Muscle of arm (tissue), 12 donors: ENCODE data around the gene INTS11. TPM values are rescaled to one million over a fixed set of nuclear protein-coding genes. Genes with fewer than 3 reads are reported as not detected.

Source experiments
- DNase-seq: peaks from one replicate; pipeline ENCODE4 v3.0.0-alpha.2; 2013
- polyA plus RNA-seq, 12 donors: library from polyadenylated mRNA; unstranded; fragments of 120-200 nt; gene quantifications; one replicate each; pipeline ENCODE4 v1.2.1, GENCODE V29; 2013; ENCODE audit not compliant: insufficient read length in 12 of 12

INTS11 gene
- polyA plus RNA-seq, 12 donors: 60.1 to 138 (median 75.5) TPM; not detected in 1

- peak; percentile 77 for DNase-seq
Observed at GRCh38 chr1:1359664-1360468, 35.4 kb upstream of the INTS11 start.

- DNase-seq: peak; percentile 52
Observed at GRCh38 chr1:1359308-1359663, 34.8 kb upstream of the INTS11 start.

- peak; percentile 92 for DNase-seq
Observed at GRCh38 chr1:1358433-1359271, 34.2 kb upstream of the INTS11 start, which contains the start of gene MXRA8. Gene MXRA8 (minus strand): TSS chr1:1358555. CDS start chr1:1358504, 51 bp downstream.

- DNase-seq: no peak
Observed at GRCh38 chr1:1357871-1358432, 33.5 kb upstream of the INTS11 start.

- DNase-seq: no peak
Observed at GRCh38 chr1:1356796-1357401, 32.4 kb upstream of the INTS11 start.

GRCh38 chr1:1356166-1356795 is 31.8 kb upstream of the INTS11 start:
- DNase-seq: no peak

DNA sequence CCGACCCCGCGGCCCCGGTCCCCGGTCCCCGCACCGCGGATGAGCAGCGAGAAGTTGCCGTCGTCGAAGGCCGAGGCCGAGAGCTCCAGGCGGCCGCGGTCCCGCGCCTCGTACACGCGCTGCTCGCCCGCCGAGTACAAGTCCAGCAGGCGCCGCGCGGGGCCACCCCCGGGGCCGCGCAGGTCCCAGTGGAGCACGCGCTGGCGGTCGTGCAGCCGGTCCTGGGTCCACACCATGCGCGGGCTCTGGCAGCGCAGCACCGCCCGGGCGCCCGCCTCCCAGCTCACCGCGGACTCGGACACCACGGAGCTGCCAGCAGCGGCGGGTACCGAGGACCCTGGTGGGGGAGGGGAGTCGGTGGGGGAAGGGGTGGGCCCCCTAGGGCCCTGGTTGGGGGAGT is 31.0 kb upstream of the INTS11 start:
- DNase-seq: no peak

DNA sequence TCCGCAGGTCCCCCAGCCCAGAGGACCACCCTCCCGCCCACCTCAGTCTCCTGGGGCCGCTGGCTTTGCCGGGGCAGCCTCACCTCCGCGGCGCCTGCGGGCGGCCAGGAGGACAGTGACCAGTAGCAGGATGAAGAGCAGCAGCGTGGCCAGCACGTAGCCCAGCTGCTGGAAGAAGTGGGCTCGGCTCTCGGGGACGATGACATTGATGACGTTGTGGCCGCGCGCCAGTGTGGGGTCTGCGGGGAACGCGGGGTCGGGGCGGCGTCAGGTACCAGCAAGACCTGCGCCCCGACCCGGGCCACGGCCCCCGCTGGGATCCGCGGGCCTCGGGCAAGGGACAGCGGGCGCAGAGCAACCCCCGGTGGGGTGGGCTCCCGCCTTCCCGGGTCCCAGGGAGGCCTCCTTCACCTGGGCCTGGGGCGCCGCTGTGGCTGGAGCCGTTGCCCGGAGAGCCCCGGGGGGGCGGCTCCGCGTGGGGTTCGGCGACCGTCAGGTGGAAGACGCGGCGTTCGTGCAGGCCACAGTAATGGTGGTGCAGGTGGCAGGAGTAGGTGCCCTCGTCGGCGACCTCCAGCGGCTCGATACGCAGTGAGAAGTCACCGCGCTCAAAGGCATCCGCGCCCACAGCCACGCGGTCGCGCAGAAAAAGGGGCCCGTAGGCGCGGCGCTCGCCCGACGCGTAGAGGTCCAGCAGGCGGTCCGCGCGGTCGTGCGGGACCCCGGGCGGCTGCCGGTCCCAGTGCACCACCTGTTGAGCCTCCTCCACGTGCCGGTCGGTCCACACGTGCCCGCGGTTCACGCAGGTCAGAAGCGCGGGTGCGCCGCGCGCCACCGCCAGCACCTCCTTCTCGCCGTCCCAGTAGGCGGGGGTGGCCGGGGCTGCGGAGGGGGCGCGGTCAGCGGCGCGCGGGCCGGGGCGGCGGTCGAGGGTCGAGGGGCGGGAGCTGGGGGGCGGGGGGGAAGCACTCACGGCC is 30.1 kb upstream of the INTS11 start:
- no peak for DNase-seq

DNA sequence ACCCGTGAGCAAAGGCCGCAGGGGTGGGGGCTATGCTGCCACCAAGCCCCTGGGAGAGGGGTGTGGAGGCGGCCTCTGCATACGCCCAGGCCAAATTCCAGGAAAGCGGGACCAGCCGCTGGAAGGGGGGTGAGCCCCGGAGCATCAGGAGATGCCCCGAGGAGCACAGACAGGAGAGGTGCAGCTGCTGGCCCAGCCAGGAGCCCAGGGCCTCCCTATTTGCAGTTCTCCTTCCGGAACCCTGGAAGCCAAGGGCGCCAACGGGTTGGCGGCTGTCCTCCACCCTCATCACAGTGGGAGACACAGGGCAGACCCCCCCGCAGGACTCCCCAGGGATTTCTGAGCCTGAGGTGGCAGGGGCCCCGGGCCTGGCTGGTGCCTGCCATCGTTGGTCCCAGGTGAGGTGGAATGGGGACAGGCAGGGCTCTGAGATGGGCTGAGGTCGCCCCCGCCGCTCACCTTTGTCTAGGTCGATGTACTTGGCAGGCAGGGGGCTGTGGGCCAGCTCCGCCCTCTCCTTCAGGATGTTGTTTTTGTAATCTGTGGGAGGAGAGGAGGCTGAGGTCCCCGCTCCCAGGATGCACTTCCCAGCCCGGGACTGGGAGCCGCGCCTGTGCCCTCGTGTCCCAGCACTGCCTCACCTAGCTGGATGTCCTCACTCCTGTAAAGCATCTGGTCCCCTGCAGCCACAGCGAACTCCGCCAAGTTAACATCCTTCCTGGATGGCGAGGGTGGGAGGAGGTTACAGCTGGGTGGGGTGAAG is 29.1 kb upstream of the INTS11 start:
- no peak for DNase-seq

DNA sequence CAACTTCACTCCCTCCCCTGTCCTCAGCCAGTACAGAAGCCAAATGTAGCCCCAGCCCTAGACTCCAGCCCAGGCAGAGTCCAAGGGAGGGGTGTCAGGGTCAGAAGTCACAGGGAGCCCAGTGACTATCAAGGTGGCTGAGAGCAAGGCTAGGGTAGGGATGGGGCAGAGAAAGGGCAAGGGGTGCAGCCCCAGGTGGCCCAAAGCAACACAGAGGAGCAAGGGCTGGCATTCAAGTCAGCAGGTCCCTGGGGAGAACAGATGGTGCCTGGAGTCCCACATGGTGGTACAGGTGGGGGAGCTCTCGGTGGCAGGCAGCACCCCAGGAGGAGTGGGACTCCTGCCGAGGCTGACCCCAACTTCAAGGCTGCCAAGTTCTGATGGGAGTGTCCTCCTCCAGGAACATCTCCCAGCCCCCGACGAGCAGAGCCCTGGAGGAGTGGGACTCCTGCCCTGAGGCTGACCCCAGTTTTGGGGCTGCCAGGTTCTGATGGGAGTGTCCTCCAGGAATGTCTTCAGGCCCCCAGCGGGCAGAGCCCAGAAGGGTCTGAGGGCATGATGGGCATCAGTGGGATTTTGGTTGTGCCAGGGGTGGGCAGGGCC is 28.4 kb upstream of the INTS11 start:
- no peak for DNase-seq

GRCh38 chr1:1351511-1352427 is 27.3 kb upstream of the INTS11 start:
- DNase-seq: peak; percentile 69

GRCh38 chr1:1349256-1350012 is 25.0 kb upstream of the INTS11 start, which contains the start of gene DVL1:
Gene DVL1 (minus strand): TSS chr1:1349418. CDS start chr1:1349065, 353 bp downstream.
- DNase-seq: peak; percentile 61

GRCh38 chr1:1348420-1349255 is 24.2 kb upstream of the INTS11 start:
- no peak for DNase-seq

- DNase-seq: no peak
Observed at GRCh38 chr1:1347663-1348419, 23.4 kb upstream of the INTS11 start.

DNA sequence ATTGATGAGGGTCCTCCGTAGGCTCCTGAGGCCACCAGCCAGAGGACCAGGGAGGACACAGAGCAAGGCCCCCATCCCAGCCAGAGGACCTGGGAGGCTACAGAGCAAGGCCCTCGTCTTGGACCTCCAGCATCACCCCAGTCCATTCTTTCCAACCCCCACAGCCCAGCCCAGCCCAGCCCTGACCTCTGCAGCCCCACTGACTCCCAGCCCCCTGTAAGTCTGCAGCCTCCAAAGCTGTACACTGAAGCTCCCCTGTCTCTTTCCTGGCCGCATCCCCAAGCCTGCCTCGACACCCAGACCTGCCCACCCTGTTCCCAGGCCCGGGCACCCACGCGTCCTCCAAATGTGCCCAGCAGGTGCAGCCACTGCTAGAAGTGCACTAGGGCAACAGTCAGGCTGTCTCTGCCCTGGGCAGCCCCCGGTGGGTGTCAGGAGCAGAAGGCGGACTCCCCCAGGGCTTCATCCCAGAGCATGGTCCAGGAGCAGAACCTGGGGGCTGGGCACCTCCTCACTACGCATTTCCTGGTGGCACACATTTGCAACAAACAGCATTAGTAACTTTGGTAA is 22.7 kb upstream of the INTS11 start:
- no peak for DNase-seq
